Ishikawa (cell line): ENCODE data around the gene IMPG1.

Source experiments
- CREB1 ChIP-seq: IDR thresholded peaks from 2 replicates; pipeline ENCODE4 v1.6.1; 2012; ENCODE audit warnings: low read depth
- NFIC ChIP-seq: IDR thresholded peaks from 2 replicates; pipeline ENCODE4 v1.6.1; 2012
- TF ChIP-seq, protein P1 (sequence below): IDR thresholded peaks from 2 replicates; pipeline ENCODE4 v1.6.1; 2012
- TF ChIP-seq, protein P2 (sequence below): IDR thresholded peaks from 2 replicates; pipeline ENCODE4 v1.6.1; 2012; ENCODE audit warnings: low read depth, mild to moderate bottlenecking

DNA sequence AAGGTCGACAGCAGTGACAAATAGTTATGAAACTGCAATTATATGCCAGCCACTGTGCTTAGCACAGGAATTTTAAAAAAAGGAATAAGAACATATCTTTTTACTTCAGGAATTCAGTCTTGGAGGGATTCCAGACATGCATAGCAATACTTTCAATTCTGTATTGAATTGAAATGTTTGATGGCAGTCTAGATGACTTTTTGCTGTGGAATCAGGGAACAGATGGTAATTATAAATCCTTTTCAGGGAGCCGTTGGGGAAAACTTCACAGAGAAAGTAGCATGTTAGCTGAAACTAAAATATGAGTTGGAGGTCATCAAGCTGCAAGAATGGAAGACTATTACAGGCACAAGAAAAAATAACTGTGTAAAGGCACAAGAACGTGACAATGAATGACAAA lies 74.8 kb downstream of the IMPG1 start:
- TF ChIP-seq, protein P1, sequence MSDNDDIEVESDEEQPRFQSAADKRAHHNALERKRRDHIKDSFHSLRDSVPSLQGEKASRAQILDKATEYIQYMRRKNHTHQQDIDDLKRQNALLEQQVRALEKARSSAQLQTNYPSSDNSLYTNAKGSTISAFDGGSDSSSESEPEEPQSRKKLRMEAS = no peak
- TF ChIP-seq, protein P2, sequence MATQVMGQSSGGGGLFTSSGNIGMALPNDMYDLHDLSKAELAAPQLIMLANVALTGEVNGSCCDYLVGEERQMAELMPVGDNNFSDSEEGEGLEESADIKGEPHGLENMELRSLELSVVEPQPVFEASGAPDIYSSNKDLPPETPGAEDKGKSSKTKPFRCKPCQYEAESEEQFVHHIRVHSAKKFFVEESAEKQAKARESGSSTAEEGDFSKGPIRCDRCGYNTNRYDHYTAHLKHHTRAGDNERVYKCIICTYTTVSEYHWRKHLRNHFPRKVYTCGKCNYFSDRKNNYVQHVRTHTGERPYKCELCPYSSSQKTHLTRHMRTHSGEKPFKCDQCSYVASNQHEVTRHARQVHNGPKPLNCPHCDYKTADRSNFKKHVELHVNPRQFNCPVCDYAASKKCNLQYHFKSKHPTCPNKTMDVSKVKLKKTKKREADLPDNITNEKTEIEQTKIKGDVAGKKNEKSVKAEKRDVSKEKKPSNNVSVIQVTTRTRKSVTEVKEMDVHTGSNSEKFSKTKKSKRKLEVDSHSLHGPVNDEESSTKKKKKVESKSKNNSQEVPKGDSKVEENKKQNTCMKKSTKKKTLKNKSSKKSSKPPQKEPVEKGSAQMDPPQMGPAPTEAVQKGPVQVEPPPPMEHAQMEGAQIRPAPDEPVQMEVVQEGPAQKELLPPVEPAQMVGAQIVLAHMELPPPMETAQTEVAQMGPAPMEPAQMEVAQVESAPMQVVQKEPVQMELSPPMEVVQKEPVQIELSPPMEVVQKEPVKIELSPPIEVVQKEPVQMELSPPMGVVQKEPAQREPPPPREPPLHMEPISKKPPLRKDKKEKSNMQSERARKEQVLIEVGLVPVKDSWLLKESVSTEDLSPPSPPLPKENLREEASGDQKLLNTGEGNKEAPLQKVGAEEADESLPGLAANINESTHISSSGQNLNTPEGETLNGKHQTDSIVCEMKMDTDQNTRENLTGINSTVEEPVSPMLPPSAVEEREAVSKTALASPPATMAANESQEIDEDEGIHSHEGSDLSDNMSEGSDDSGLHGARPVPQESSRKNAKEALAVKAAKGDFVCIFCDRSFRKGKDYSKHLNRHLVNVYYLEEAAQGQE = no peak
- TF ChIP-seq CREB1 (no peak), NFIC (no peak)
